ENCODE data around the gene LAT. TPM values are rescaled to one million over a fixed set of nuclear protein-coding genes. Genes with fewer than 3 reads are reported as not detected.

The LAT gene
- total and polyA plus RNA-seq, 2 of the 13 experiments (the other 11 are each of a cell fraction or from before 2014, with no cell fraction given), result 2.0 to 3.0 TPM

- no peak for TF ChIP-seq CREB1 (IDR thresholded peaks at IDR 0.05)
- TF ChIP-seq CREB1 (CRISPR knock-in tag; IDR thresholded peaks at IDR 0.05), result 0 out of 2 replicates have a peak, but pooled peaks have one; percentile 32
- no peak for TF ChIP-seq ZNF260 (CRISPR knock-in tag; IDR thresholded peaks at IDR 0.05; ENCODE audit: borderline replicate concordance, low read depth)
- TF ChIP-seq ZNF263 (CRISPR knock-in tag; IDR thresholded peaks at IDR 0.05), result peak; percentile 33; the same call in 1 of the 2 replicates
- TF ChIP-seq NFYB (CRISPR knock-in tag; IDR thresholded peaks at IDR 0.05), result peak; percentile 61; the same call in 1 of the 2 replicates
- peak; percentile 38; the same call in 1 of the 2 replicates for TF ChIP-seq ZNF615 (CRISPR knock-in tag; IDR thresholded peaks at IDR 0.05; ENCODE audit: borderline replicate concordance)
- TF ChIP-seq MAX (IDR thresholded peaks at IDR 0.05), result peak; percentile 69; the same call in 1 of the 2 replicates
- TF ChIP-seq ETV5 (CRISPR knock-in tag; IDR thresholded peaks at IDR 0.05; ENCODE audit: borderline replicate concordance), result peak; percentile 43; the same call in 1 of the 2 replicates
- peak; percentile 39; the same call in 1 of the 2 replicates for TF ChIP-seq MYC (CRISPR knock-in tag; IDR thresholded peaks at IDR 0.05; ENCODE audit: borderline replicate concordance)
- 0 out of 2 replicates have a peak, but pooled peaks have one; percentile 48 for TF ChIP-seq ZSCAN30 (CRISPR knock-in tag; IDR thresholded peaks at IDR 0.05)
- peak; percentile 87 for TF ChIP-seq FOXC1 (CRISPR knock-in tag; IDR thresholded peaks at IDR 0.05; ENCODE audit: borderline replicate concordance)
- no peak for TF ChIP-seq ZNF326 (CRISPR knock-in tag; IDR thresholded peaks at IDR 0.05; ENCODE audit: borderline replicate concordance)
- 0 out of 2 replicates have a peak, but pooled peaks have one; percentile 9 for TF ChIP-seq ZBTB14 (CRISPR knock-in tag; IDR thresholded peaks at IDR 0.05)
- TF ChIP-seq MTF2 (CRISPR knock-in tag; IDR thresholded peaks at IDR 0.05; ENCODE audit: borderline replicate concordance), result no peak
- TF ChIP-seq ZNF589 (CRISPR knock-in tag; conservative IDR thresholded peaks at IDR 0.05), result 0 out of 2 replicates have a peak, but pooled peaks have one; percentile 45
- TF ChIP-seq ZNF891 (CRISPR knock-in tag; IDR thresholded peaks at IDR 0.05), result 0 out of 2 replicates have a peak, but pooled peaks have one; percentile 20
- TF ChIP-seq CTCF (CRISPR knock-in tag; IDR thresholded peaks at IDR 0.05), result peak; percentile 47
- TF ChIP-seq FLYWCH1 (CRISPR knock-in tag; IDR thresholded peaks at IDR 0.05), result no peak
- no peak for TF ChIP-seq MIER2 (CRISPR knock-in tag; IDR thresholded peaks at IDR 0.05)
- TF ChIP-seq SALL1 (CRISPR knock-in tag; IDR thresholded peaks at IDR 0.05), result peak; percentile 32
- 0 out of 2 replicates have a peak, but pooled peaks have one; percentile 12 for TF ChIP-seq ZNF619 (CRISPR knock-in tag; IDR thresholded peaks at IDR 0.05)
- no peak for TF ChIP-seq RBM22 (optimal IDR thresholded peaks at IDR 0.05; ENCODE audit: low read length)
- TF ChIP-seq ZNF335 (CRISPR knock-in tag; IDR thresholded peaks at IDR 0.05), result no peak
- TF ChIP-seq SAFB2 (CRISPR knock-in tag; IDR thresholded peaks at IDR 0.05; ENCODE audit: borderline replicate concordance, low read depth), result peak; percentile 71; the same call in 1 of the 2 replicates
- no peak for TF ChIP-seq ZNF747 (CRISPR knock-in tag; IDR thresholded peaks at IDR 0.05; ENCODE audit: borderline replicate concordance)
- TF ChIP-seq GABPA (IDR thresholded peaks at IDR 0.05; ENCODE audit: low read depth, low read length), result no peak
- peak; percentile 69 for TF ChIP-seq GABPA (CRISPR knock-in tag; IDR thresholded peaks at IDR 0.05; ENCODE audit: low read depth)
- 0 out of 2 replicates have a peak, but pooled peaks have one; percentile 41 for TF ChIP-seq PCBP1 (IDR thresholded peaks at IDR 0.05; ENCODE audit: borderline replicate concordance, low read depth, low read length)
Measured at GRCh38 chr16:28935924-28936783, 48.7 kb upstream of the LAT start (continued).

All from HepG2 (cell line).